WERI-Rb-1 (cell line): ENCODE measurements around the gene MT1E.

ENCODE experiments used
- DNase-seq: peaks from one replicate; pipeline ENCODE4 v3.0.0-alpha.2; 2020
- H3K27ac ChIP-seq: fragments of 250-450 bp; sonication (Bioruptor Pico); 2 replicates; pipeline ENCODE4 v1.5.1; 2020; ENCODE audit warnings: mild to moderate bottlenecking, moderate library complexity
- H3K27me3 ChIP-seq: fragments of 250-450 bp; sonication (Bioruptor Pico); 2 replicates; pipeline ENCODE4 v1.5.1; 2021; ENCODE audit warnings: mild to moderate bottlenecking, low read depth, moderate library complexity; ENCODE audit not compliant: insufficient read depth, severe bottlenecking
- H3K36me3 ChIP-seq: fragments of 250-450 bp; sonication (Bioruptor Pico); 2 replicates; pipeline ENCODE4 v1.5.1; 2020; ENCODE audit warnings: mild to moderate bottlenecking, moderate library complexity
- H3K4me3 ChIP-seq: 2 replicates; pipeline ENCODE4 v1.5.1; 2011; ENCODE audit warnings: low read depth, mild to moderate bottlenecking, control low read depth, low read length
- H3K9me3 ChIP-seq: fragments of 250-450 bp; sonication (Bioruptor Pico); 2 replicates; pipeline ENCODE4 v1.5.1; 2021; ENCODE audit warnings: mild to moderate bottlenecking, moderate library complexity; ENCODE audit not compliant: severe bottlenecking
- CTCF ChIP-seq: IDR thresholded peaks from 2 replicates; pipeline ENCODE4 v1.5.1; 2011; ENCODE audit warnings: low read depth, mild to moderate bottlenecking, control low read depth, inconsistent platforms, low read length

Gene MT1E

DNA sequence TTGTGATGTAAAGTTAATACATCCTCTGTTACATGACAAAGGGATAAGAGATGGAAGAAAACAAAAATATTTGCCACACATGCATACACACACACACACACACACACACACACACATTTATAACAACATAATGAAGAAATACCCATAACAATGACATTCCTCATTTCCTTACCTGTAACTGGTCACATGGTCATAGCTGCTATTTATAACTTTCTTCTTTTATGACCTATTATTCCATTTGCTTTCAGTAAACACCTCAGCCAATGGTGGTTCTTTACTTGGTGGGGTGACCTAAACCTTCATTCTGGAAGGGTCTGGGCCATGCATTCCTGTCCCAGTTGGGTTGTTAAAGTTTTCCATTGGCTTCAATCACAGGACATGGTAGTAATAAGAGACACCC is 11.9 kb upstream of the MT1E start:
- no peaks in the 10 kb centered on the region for H3K9me3 ChIP-seq

DNA sequence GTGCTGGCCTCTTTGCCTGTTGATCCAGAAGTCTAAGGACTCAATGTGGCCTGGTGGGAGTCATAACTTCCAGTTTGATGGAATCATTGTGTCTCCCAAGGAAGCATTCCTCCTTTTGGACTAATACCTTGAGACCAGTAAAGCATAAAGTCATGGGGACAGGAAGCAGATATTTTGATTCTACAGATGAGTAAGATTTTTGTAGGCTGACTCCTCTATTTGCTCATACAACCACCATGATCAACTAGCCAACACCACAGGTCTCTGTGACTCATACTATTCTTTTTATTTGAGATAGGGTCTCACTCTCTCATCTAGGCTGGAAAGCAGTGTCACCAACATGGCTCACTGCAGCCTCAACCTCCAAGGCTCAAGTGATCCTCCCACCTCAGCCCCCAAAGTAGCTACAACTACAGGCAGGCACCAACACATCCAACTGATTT is 11.0 kb upstream of the MT1E start:
- Histone ChIP-seq H3K4me3 (no peak overlapping the region), H3K27ac (no peak overlapping the region), H3K36me3 (no peaks in the 10 kb centered on the region), H3K9me3 (no peaks in the 10 kb centered on the region), H3K27me3 (no peaks in the 10 kb centered on the region)
- DNase-seq, result no peak
- TF ChIP-seq CTCF, result no peak

More for the DNA sequence above, 11.9 kb upstream of the MT1E start:
- no peak for DNase-seq
- Histone ChIP-seq H3K27me3 (no peaks in the 10 kb centered on the region), H3K4me3 (no peak overlapping the region), H3K27ac (no peak overlapping the region), H3K36me3 (no peaks in the 10 kb centered on the region)
- no peak for TF ChIP-seq CTCF

GRCh38 chr16:56615353-56615752 is 10.2 kb upstream of the MT1E start:
- no peak for TF ChIP-seq CTCF
- Histone ChIP-seq H3K9me3 (no peaks in the 10 kb centered on the region), H3K4me3 (no peak overlapping the region), H3K27ac (no peak overlapping the region), H3K36me3 (no peaks in the 10 kb centered on the region), H3K27me3 (no peaks in the 10 kb centered on the region)
- DNase-seq, result no peak

DNA sequence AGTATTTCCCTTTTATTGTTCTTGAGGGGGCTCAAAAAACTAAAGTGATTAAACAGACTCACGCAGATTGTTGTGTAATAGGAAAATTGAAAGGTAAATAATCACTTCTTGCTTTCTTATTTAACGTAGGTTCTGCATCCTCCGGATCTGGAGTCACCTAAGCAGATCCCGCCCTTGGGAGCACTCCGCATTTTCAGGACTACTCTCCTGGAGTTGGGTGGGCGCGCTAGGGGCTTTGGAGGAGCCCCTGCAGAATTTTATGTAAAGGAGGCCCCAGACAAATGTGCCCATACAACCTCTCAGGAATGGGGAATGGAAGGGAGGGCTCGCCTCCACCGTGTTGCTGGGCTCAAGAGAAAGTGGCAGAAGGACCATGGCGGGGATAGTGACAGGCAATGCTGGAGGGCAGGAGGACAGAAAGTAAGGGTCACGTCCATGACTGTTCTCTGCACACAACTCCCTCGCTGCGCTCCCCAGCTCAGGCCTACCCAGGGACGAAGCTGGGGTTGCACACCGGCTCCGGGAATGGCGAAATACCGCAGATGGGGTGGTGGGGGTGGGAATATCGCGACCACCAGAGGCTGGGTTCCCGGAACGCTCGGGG is 8.9 kb upstream of the MT1E start:
- Histone ChIP-seq H3K36me3 (no peaks in the 10 kb centered on the region), H3K27ac (no peak overlapping the region), H3K27me3 (no peaks in the 10 kb centered on the region)

DNA sequence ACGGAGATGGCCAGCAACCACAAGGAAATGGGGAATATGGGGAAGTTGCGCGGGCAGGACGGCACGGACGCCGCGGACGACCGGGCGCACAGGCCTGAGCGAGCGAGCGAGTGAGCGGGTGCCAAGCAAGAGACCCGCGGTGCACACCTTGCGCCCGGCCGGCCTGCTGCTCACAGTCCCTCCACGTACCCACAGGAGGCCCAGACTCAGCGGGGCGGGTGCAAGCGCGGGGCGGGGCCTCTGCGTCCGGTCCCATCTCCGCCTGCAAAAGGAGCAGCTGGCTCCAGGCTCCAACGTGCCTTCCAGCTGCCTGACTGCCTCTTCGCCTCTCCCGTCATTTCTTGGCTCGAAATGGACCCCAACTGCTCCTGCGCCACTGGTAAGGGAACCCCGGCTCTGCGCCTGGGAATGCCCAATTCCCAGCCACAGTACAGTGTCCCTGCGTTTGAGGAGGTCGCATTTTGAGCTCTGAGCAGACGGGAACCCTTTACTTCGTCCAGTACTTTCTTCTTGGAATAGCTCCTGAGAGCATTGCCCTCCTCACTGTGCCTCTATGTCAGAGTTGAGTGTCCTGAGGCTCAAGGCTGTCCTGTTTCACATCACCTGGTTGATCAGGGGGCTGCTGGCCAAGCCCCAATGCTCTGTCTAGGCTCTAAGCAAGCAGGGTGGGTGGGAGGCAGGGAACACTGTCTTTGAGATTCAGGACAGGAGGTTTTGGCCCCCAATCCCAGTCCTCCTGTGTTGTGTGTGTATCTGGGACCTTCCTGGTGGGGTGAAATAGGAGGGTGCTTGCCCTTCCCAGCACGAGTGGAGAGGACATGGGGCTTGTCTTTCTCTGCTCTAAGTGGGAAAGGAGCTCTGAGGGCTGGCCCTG is 8.1 kb upstream of the MT1E start:
- DNase-seq, result no peak
- H3K27ac ChIP-seq, result no peak overlapping the region
- no peaks in the 10 kb centered on the region for H3K9me3 ChIP-seq
- no peaks in the 10 kb centered on the region for H3K36me3 ChIP-seq
- no peak for TF ChIP-seq CTCF
- no peaks in the 10 kb centered on the region for H3K27me3 ChIP-seq
- no peak overlapping the region for H3K4me3 ChIP-seq

More for the DNA sequence above, 8.9 kb upstream of the MT1E start:
- Histone ChIP-seq H3K4me3 (no peak overlapping the region), H3K9me3 (no peaks in the 10 kb centered on the region)
- no peak for TF ChIP-seq CTCF
- DNase-seq, result no peak
